ENCODE results near the gene FUZ.

Gene FUZ

DNA sequence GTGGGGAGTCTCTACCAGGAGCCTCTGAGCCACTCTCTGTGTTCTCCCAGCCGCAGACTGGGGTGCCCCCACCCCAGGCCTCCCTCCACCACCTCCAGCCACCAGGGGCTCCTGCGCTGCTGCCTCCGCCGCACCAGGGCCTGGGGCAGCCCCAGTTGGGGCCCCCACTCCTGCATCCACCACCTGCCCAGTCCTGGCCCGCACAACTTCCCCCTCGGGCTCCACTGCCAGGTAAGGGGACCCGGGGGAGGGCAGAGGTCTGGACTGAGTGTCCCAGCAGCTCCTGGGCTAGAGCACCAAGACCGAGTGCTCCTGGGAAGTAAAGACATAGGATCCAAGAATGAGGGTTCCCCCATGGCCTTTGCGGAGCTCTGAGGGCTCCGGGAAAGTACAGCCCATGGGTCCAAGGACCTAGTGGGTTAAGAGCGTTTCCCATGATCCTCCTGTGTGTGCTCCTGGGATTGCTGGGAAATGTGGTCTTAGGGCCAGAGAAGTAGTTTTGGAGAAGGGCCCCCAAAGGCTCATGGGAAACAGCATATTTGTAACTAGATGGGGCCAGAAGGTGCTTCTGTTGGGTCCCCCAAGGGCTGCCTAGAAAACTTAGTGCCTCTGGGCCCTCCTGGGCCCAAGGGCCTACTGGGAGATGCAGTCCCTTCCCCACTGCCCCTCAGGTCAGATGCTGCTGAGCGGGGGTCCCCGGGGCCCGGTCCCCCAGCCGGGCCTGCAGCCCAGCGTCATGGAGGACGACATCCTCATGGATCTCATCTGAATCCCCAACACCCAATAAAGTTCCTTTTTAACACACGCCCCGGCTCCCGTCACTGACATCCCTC is 23.3 kb upstream of the FUZ start:
- no peak for DNase-seq (ENCODE audit: low spot score)
- TF ChIP-seq, protein P1, sequence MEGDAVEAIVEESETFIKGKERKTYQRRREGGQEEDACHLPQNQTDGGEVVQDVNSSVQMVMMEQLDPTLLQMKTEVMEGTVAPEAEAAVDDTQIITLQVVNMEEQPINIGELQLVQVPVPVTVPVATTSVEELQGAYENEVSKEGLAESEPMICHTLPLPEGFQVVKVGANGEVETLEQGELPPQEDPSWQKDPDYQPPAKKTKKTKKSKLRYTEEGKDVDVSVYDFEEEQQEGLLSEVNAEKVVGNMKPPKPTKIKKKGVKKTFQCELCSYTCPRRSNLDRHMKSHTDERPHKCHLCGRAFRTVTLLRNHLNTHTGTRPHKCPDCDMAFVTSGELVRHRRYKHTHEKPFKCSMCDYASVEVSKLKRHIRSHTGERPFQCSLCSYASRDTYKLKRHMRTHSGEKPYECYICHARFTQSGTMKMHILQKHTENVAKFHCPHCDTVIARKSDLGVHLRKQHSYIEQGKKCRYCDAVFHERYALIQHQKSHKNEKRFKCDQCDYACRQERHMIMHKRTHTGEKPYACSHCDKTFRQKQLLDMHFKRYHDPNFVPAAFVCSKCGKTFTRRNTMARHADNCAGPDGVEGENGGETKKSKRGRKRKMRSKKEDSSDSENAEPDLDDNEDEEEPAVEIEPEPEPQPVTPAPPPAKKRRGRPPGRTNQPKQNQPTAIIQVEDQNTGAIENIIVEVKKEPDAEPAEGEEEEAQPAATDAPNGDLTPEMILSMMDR (IDR thresholded peaks at IDR 0.05; ENCODE audit: extremely low read depth, missing control alignments) = no peak

DNA sequence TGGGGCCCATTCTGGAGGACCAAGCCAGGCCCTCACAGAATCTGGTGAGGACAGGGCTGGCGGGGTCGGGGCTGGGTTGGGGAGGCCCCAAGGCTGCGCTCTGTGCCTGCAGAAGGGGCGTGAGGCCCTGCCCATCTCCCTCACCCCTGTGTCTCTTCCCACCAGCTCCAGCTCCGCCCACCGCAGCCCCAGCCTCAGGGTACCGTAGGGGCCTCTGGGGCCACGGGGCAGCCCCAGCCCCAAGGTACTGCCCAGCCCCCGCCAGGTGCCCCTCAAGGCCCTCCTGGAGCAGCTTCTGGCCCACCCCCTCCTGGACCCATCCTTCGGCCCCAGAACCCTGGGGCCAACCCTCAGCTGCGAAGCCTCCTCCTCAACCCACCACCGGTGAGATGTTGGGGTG is 22.5 kb upstream of the FUZ start:
- TF ChIP-seq, protein P1 (IDR thresholded peaks at IDR 0.05; ENCODE audit: extremely low read depth, missing control alignments) = no peak
- no peak for DNase-seq (ENCODE audit: low spot score)

DNA sequence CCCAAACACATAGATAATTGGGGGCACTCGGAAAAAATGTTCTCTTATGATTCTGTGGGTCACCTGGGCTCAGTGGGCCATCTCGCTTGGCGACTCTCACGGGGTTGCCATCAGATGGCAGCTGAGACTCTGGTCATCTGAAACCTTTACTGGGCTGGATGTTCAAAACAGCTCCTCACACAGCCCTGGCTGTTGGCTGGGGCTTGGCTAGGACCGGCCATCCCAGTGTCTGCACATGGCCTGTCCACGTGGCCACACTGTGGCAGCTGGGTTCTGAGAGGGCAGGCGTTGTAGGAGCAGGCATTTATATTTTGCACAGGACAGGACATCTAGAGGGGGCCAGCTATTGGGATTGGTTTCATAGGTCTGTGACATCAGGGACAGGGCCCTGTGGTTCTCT is 20.5 kb upstream of the FUZ start:
- TF ChIP-seq, protein P1 (IDR thresholded peaks at IDR 0.05; ENCODE audit: extremely low read depth, missing control alignments) = no peak

DNA sequence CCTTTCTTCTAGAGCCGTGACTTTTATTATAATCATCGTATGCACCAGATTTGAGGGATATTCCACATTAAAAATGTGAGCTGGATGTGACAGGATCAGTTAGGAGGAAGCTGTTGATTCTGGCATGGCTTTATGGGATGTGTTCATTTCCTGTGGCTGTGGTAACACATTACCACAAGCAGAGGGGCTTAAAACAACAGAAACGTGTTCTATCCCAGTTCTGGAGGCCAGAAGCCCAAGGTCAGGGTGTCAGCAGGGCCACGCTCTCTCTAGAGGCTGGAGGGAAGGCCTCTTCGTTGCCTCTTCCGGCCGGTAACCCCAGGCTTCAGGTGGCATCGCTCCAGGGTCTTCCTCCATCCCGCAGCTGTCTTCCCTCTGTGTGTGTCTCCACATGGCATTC is 19.5 kb upstream of the FUZ start:
- TF ChIP-seq, protein P1 (IDR thresholded peaks at IDR 0.05; ENCODE audit: extremely low read depth, missing control alignments) = no peak

More for the DNA sequence above, 20.5 kb upstream of the FUZ start:
- no peak for DNase-seq (ENCODE audit: low spot score)

DNA sequence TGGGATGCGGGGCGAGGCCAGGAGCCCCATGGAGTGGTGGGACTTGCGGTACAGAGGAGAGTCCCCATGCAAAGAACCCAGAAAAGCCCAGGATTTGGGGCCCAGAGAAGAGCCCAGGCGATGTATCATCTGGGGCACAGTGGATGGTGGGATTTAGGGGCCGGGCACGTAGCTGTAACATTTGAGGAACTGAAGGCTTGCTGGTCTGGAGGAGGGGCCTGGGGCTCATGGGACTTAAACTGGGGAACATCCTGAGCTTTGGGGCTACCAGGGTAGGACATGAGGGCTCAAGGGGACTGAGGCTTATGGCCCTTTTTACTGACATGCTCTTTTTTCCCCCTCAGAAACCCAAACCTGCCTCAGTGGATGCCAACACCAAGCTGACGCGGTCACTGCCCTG is 18.5 kb upstream of the FUZ start:
- no peak for DNase-seq (ENCODE audit: low spot score)
- TF ChIP-seq, protein P1 (IDR thresholded peaks at IDR 0.05; ENCODE audit: extremely low read depth, missing control alignments) = no peak

More for the DNA sequence above, 19.5 kb upstream of the FUZ start:
- DNase-seq (ENCODE audit: low spot score) = no peak

DNA sequence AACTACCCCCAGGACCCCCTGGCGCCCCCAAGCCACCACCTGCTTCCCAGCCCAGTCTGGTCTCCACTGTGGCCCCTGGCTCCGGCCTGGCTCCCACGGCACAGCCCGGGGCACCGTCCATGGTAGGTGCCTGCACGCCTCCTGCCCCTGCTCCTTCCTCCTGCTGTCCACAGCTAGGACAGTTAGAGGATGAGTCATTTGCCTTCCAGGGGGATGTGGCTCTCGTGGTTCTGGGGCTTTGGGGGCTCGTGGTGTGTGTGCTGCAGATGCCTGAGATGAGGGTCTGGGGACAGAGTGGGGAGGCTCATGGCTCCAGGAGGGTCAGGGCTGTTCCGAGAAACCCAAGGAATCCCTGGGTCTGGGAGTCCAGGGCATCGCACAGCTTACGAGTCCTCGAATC is 17.7 kb upstream of the FUZ start:
- TF ChIP-seq, protein P1 (IDR thresholded peaks at IDR 0.05; ENCODE audit: extremely low read depth, missing control alignments) = no peak
- DNase-seq (ENCODE audit: low spot score) = no peak

DNA sequence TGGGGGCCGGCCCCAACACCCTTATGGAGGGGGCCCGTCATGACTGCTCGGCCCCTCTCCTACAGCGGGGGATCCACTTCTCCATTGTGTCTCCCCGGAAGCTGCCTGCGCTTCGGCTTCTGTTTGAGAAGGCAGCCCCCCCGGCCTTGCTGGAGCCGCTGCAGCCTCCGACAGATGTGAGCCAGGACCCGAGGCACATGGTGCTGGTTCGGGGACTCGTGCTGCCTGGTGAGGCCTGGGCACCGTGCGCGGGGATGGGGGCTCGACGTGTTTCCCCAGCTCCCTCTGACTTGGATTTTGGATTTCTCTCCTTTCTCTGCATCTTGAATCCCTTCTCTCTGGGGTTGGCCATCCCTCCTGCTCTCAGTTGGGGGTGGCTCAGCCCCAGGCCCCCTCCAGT is 16.6 kb upstream of the FUZ start:
- no peak for DNase-seq (ENCODE audit: low spot score)
- TF ChIP-seq, protein P1 (IDR thresholded peaks at IDR 0.05; ENCODE audit: extremely low read depth, missing control alignments) = no peak

Data from GM20000 (cell line).